Hematopoietic multipotent progenitor cell treated with erythropoietin and hydrocortisone succinate and interleukin-3 and kit ligand, for 6 days (in vitro differentiated cells): ENCODE measurements around the gene SF1.
"Not testable (repeated sequence)": the region's sequence is repeated elsewhere in the genome, so short reads cannot be mapped to it uniquely, and the experiment has no call there.

ENCODE experiments used
- DNase-seq: peaks from one replicate; pipeline ENCODE4 v3.0.0-alpha.2; 2015

The SF1 gene, protein sequence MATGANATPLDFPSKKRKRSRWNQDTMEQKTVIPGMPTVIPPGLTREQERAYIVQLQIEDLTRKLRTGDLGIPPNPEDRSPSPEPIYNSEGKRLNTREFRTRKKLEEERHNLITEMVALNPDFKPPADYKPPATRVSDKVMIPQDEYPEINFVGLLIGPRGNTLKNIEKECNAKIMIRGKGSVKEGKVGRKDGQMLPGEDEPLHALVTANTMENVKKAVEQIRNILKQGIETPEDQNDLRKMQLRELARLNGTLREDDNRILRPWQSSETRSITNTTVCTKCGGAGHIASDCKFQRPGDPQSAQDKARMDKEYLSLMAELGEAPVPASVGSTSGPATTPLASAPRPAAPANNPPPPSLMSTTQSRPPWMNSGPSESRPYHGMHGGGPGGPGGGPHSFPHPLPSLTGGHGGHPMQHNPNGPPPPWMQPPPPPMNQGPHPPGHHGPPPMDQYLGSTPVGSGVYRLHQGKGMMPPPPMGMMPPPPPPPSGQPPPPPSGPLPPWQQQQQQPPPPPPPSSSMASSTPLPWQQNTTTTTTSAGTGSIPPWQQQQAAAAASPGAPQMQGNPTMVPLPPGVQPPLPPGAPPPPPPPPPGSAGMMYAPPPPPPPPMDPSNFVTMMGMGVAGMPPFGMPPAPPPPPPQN

GRCh38 chr11:64778473-64779298 is at the start of gene SF1:
Gene SF1, minus strand, starts transcription at chr11:64778542. Its CDS starts 150 bp downstream, at chr11:64778392.
- peak; percentile 100 for DNase-seq

DNA sequence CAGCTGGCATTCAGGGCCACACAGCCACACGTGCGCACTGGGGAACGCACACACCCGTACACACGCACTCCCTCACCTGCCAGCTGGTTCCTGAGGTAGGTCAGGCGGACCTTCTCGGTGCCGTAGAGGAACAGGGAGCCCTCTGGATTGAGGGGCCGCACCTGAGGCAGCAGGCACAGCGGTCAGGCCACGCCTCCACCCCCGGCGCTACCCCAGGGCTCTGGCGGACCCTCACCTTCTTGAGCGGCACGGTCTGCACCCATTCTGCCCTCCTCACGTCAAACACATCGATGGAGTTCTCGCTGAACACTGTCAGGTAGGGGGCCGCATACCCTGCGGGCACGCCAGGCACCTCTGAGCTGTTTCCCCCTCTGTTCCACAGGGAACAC is 49.1 kb upstream of the SF1 start:
- DNase-seq: no peak

DNA sequence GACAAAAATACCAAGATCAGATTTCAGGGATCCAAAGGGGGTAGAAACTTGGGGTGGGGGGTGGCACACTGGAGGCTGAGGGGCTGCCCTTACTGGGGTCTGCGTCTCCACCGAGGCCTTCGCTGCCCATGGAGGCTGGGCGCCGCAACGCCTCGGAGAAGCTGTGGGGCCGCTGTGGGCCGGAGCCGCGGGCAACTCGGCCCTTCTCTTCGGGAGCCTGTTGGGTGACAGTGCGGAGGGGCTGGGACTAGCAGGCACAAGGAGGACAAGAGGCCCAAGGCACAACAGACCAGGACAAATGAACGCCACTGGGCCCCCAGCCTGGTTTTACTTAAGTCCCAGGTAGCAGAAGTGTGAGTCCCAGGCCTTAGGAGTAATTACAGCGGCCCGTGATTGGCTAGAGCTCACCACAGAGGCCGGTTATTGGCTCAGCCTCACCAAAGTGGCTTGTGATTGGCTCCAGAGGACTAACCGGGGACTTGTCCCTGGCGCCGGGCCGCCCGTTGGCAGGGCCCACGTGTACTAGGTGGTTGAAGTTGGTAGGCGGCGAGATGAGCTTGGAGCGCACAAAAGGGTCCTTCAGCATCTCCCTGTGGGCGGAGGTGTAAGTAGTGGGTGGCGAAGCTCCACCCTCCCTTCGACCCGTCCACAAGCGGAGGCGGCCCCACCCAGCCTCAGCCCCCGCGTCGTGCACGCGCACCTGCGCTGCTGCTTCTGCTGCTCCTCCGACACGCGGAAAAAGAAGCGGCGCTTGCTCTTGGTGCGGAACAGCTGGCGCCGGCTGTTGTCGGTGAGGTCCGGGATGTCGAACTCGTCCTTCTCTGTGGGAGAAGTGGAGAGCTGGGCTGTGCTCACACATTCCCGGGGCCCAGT is 48.5 kb upstream of the SF1 start:
- no peak for DNase-seq

DNA sequence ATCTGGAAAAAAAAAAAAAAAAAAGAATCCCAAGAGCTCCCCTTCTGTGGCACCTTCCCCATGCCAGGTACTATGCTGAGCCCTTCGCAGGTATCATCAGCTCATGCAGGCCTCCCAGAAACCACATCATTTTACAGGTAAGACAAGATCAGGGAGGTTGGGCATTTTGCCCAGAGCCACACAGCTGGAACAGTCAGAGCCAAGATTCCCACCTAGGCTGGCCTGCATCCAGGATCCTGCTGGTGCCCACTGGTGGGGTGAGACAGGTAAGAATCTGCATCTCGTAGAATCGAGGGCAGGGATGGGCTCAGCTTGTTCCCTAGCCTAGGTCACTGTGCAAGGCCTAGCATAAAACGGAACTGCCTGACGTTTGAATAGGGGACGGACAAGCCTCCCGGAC is 47.7 kb upstream of the SF1 start:
- no peak for DNase-seq

DNA sequence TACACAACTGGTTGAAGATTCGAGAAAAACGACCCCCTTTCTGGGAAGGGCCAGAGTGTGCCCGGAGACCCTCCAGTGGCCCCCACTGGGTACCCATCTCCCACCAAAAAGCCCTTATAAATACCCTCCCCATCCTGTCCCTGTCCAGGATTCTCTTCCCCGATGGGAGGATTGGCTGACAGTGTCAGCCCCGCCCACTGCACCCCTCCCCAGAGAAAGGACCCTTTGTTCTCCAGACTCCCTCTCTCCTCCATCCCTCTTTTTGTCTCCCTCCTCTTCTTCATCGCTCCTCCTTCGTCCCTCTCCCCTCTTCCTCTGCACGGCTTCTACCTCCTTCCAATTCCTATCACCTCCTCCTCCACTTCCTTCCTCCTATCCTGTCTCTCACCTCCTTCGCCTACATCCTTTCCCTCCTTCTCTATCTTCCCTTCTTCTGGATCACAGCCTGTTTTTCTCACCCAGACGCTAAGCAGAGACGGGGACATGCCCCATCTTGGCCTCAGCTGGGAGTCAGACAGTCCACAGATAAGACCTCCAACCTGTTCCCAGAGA is 45.3 kb upstream of the SF1 start:
- no peak for DNase-seq

DNA sequence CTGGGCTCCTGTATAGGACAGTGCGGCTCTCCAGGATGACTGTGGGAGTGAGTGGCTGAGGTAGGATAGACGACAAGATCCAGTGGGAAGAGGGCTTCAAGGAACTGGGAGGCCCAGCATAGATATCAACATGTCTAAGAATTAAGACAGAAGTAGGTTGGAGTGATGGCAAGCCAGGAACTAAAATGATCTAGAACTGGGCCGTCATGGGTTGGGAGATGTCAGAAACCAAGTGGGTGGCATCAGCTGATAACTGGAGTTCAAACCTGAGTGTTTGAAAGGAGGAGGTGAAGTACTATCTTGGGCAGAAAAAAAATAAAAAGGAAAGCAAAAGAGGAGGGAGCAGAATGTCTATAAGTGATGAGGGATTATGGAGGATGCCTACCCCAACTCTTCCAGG is 39.1 kb upstream of the SF1 start:
- no peak for DNase-seq

GRCh38 chr11:64815433-64815832 is 37.1 kb upstream of the SF1 start:
- not testable (repeated sequence) for DNase-seq

- no peak for DNase-seq
Observed at GRCh38 chr11:64814712-64815187, 36.4 kb upstream of the SF1 start.

- DNase-seq: no peak
Observed at GRCh38 chr11:64813826-64814225, 35.5 kb upstream of the SF1 start.

DNA sequence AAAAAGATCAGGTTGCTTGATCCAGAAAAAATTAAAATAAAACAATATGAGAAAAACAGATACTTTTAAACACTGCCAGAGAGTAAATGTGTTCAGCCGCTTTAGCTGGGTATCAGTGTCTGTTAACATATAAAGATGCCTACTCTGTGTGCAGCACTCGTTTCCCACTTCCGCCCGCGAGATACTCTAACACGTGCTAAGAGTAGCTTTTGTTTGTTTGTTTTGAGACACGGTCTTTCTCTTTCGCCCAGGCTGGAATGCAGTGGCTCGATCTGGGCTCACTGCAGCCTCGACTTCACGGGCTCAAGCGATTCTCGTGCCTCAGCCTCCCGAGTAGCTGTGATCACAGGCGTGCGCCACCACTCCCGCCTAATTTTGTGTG is 32.5 kb upstream of the SF1 start:
- DNase-seq: no peak

DNA sequence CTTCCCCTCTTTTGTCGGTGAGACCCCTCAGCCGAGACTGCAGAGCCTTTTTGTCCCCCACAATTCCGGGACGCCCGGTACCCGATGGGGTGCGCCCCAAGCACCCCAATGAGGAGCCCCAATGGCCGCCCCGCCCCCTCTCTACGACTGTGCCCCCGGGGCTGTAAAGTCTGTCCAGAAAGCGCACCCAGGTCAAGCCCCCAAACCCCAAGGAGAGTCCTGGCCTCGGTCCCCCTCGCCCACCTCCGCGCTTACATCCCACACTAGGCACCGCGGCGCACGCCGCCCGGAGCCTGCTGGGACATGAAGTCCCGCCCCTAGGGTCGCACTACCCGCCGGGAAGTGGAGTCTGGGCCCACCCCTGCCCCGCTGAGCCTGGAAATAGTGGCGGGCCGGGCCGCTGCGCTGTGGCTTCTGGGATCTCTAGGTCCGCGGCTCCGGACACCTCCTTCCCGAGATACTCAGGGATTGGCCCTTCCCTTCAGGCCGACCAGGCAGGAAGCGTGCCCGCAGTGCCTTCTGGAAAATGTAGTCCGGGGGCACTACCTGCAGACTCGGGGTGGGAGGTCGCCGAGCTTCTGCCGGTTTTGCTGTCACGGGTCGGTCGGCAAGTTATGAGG is 32.0 kb upstream of the SF1 start, which contains the start of gene MEN1:
MEN1 (minus strand) TSS at position 281 of the 620 bp plus-strand sequence. CDS start 442 bp downstream, outside the sequence.
- peak; percentile 98 for DNase-seq

DNA sequence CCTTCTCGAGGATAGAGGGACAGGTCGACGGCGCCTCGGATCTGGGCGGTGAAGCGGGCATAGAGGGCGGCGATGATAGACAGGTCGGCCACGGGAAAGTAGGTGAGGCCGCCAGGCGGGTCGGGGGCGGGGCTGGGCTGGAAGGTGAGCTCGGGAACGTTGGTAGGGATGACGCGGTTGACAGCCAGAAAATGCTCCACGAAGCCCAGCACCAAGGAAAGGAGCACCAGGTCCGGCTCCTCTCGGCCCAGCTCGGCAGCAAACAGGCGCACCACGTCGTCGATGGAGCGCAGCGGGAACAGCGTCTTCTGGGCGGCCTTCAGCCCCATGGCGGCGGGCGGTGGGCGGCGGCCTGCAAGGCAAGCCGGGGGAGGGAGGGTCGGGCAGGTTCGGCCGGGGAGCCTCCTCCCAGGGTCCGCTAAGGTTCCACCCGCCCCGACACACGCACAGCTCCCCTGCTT is 31.5 kb upstream of the SF1 start:
- DNase-seq: peak; percentile 30

GRCh38 chr11:64805481-64805880 is 27.1 kb upstream of the SF1 start:
- DNase-seq: no peak

GRCh38 chr11:64804346-64805210 is 26.2 kb upstream of the SF1 start:
- peak; percentile 39 for DNase-seq

DNA sequence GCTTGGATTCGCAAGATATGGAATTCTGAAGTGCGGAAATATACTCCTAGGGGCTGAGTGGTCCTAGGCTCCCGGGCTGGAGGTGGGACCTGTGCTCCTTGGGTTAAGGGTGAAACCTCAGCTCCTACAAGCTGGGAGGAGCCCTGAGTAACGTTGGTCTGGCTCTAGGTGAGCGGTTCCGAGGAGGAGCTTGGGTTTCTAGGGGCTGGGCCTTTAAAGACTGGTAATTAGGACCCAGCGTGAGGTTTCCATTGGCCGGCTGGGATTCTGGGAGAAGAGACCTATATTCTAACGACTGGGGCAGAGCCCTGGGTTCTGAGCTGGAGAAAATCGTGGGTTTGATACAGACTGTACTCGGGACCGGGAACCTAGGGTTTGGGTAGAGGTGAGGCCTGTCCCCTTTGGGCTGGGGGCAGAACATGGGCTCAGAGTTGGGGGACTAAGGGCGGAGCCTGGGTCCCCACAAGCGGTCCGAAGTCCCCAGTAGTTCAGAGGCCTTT is 25.6 kb upstream of the SF1 start:
- DNase-seq: no peak

DNA sequence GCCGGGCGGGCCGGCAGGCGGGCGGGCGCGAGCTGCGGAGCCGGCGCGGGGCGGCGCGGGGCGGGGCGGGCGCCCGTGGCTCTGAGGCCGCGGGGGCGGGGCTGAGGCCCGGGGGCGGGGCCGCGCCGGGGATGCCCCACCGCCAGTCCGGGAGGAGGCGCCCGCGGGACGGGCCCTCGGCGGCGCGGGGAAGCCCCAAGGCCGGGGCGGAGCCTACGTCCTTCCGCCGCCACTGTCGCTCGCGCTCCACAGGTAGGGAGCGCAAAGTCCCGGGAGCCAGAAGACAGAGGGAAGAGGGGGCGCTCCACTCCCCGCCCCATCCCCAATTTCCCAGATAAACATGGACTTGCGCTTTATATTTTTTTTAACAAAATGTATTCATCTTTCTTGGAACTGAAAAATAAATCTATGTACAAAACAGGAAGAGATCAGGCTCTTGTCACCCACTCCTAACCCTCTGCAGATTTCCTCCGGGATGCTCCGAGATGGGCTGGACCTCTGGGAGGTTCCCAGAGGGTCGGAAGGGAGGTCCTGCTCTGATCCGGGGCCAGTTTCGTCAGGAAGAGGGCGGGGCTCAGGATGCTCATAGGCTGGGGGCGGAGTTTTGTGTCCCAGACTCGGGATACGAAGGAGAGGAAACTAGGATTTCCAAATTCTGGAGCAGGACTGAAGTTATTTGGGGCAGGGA is 25.0 kb upstream of the SF1 start, which contains the start of gene MAP4K2:
MAP4K2 (minus strand) TSS at position 57 of the 688 bp plus-strand sequence. CDS start 65 bp downstream, outside the sequence.
- DNase-seq: peak; percentile 90

DNA sequence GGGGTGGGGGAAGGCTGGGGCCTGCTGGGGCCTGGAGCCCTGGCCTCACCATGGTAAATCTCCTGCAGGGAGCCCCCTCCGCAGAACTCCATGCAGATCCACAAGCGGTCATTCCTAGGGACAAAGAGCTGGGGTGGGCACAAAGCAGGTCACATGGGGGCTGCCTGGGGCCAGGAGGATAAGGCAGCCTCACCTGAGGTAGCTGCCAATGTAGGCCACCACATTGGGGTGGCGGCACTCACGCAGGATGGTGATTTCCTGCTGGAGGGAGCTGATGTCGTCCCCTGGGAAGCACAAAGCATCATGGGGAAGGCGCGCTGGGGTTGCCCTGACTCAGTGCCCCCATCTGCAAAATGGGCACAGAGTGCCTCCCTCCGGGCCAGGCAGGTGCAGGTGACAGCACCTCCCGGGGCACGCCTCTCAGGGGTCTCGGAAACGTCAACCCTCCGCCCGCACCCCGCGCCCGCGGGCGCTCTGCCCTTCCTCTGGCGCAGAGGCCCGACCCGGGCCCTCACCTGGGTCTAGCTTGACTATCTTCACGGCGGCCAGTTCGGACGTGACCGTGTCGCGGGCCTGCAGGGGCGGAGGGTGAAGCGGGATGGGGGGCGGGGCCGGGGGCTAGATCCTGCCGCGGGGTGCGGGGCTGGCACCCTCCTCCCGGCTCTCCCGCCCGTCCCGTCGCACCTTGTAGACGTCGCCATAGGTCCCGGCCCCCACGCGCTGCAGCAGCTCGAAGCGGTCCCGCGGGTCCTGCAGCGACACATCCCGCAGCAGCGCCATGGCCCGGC is 24.2 kb upstream of the SF1 start:
- peak; percentile 30 for DNase-seq

DNA sequence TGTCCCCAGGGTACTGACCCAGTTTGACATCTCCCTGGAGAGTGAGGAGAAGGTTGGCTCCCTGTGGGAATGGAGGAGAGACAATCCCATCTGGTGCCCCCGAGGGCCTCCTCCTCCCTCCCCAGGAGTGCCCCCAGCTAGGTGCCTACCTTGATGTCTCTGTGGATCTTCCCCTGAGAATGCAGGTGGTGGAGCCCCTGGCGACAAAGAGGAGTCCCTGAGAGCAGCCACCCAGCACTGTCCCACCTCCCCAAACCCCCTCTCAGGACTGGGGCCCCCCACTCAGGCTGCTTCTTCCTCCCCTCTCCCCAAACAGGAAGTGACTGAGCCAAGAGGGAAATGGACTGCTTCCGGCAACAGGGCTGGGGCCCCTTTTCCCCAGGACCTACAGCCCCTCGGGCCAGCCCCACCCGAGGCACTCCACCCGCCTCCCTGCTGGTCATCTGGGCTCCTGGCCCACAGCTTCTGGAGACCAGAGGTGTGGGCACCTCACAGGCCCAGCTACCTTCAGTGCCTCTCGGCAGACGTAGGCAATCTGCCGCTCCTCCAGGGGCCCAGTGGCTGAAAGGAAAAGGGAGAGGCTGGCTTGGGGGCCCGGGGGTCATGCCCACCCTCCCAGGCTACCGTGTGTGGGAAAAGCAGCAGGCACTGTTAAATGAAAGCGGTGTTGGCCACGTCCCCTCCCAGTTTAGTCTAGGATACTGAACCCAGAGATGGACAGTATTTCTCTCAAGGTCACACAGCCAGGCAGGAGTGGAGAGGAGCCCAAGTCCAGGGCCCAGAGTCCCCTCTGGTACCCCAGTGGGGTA is 23.4 kb upstream of the SF1 start:
- no peak for DNase-seq
